Activated naive CD4-positive, alpha-beta T cell treated with anti-CD3 and anti-CD28 coated beads for 36 hours (primary cell): ENCODE results near the gene ELK3. TPM values are rescaled to one million over a fixed set of nuclear protein-coding genes. Genes with fewer than 3 reads are reported as not detected.

Source experiments
- CTCF ChIA-PET: fragments of 350-600 bp; sonication (Branson Sonifier 250); formaldehyde crosslinking; loops from one replicate; lab custom pipeline; 2021; ENCODE audit warnings: antibody characterized with exemption; lab: Charles Lee
- DNase-seq: peaks from one replicate; pipeline ENCODE4 v3.0.0-alpha.2; 2020
- H3K27ac Mint-ChIP-seq: one replicate; pipeline ENCODE4 v1.8.0; 2021; ENCODE audit warnings: mild to moderate bottlenecking, mixed read lengths
- H3K27me3 Mint-ChIP-seq: one replicate; pipeline ENCODE4 v1.8.0; 2021; ENCODE audit warnings: low read depth, mixed read lengths
- H3K36me3 Mint-ChIP-seq: one replicate; pipeline ENCODE4 v1.8.0; 2021; ENCODE audit warnings: low read depth, mixed read lengths
- H3K4me1 Mint-ChIP-seq: one replicate; pipeline ENCODE4 v1.8.0; 2021; ENCODE audit warnings: low read depth, mixed read lengths
- H3K4me3 Mint-ChIP-seq: one replicate; pipeline ENCODE4 v1.8.0; 2021; ENCODE audit warnings: mild to moderate bottlenecking, moderate library complexity, mixed read lengths
- H3K9me3 Mint-ChIP-seq: one replicate; pipeline ENCODE4 v1.8.0; 2021; ENCODE audit warnings: mixed read lengths
- intact Hi-C: fragments of 100-400 bp; cut with micrococcal nuclease; formaldehyde crosslinking; loops from one replicate; pipeline ENCODE4 v1.15.1; 2023
- total RNA-seq, 2 experiments: library from RNA; stranded (reverse); gene quantifications; one replicate each; pipeline ENCODE4 v1.2.3, GENCODE V29; 2021

Gene ELK3
- total RNA-seq, 2 experiments from 2014 or later = 11.4 to 14.1 TPM

DNA sequence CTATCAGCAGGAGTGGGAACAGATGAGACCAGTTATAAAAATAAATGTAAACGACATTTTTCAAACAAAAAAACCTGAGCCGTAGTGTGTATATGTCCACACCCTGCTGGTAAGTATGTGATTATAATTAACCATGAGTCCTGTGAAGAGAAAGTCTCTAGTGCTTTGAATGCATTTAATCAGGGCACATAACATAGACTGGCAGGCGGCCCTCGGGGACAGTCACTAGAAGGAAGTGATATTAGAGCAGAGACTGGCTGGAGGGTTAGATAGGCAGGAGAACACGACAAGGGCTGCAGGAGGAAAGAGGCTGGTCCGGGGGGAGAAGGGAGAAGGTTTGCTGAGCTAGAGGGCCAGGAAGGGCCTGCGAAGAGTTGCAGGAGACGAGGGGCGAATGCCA, 23.8 kb upstream of the ELK3 start:
- H3K27ac Mint-ChIP-seq = no peak overlapping the region
- no peak for DNase-seq
- no peaks in the 10 kb centered on the region for H3K36me3 Mint-ChIP-seq
- no peaks in the 10 kb centered on the region for H3K27me3 Mint-ChIP-seq
- CTCF ChIA-PET = no interaction called here
- intact Hi-C loops = no loop called here
- H3K4me1 Mint-ChIP-seq = no peaks in the 10 kb centered on the region
- no peak overlapping the region for H3K4me3 Mint-ChIP-seq
- no peaks in the 10 kb centered on the region for H3K9me3 Mint-ChIP-seq

GRCh38 chr12:96170762-96171161, 23.4 kb upstream of the ELK3 start:
- no peak overlapping the region for H3K27ac Mint-ChIP-seq
- no peak for DNase-seq
- no peak overlapping the region for H3K4me3 Mint-ChIP-seq
- no peaks in the 10 kb centered on the region for H3K4me1 Mint-ChIP-seq
- CTCF ChIA-PET = no interaction called here
- H3K36me3 Mint-ChIP-seq = no peaks in the 10 kb centered on the region
- no peaks in the 10 kb centered on the region for H3K27me3 Mint-ChIP-seq
- intact Hi-C loops = no loop called here
- peaks cover 3% of the 10 kb centered on the region for H3K9me3 Mint-ChIP-seq

DNA sequence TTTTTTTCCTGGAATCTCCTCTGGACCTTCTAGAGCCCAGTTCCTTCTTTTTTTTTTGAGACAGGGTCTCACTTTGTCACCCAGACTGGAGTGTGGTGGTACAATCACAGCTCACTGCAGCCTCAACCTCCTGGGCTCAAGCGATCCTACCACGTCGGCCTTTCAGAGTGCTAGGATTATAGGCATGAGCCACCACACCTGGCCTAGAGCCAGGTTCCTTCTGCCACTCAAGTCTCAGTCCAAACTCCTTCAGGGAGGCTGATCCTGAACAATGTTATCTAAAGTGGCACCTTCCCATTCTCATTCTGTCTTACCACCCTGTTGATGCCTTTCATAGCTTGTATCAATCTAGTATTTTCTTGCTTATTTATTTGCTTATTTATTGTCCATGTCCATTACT, 22.3 kb upstream of the ELK3 start:
- intact Hi-C loops = no loop called here
- no peak overlapping the region for H3K27ac Mint-ChIP-seq
- H3K27me3 Mint-ChIP-seq = no peaks in the 10 kb centered on the region

GRCh38 chr12:96172981-96173380, 21.2 kb upstream of the ELK3 start:
- peaks cover 9% of the 10 kb centered on the region for H3K9me3 Mint-ChIP-seq
- no peak overlapping the region for H3K4me3 Mint-ChIP-seq
- CTCF ChIA-PET = interaction anchor here (1.3 kb wide), 1 partner anchor 41 kb away, joined by 4 read pairs; no protein-coding TSS in a partner anchor
- H3K36me3 Mint-ChIP-seq = peaks cover 6% of the 10 kb centered on the region
- intact Hi-C loops = no loop called here
- peaks cover 14% of the 10 kb centered on the region for H3K4me1 Mint-ChIP-seq
- no peak for DNase-seq
- no peaks in the 10 kb centered on the region for H3K27me3 Mint-ChIP-seq
- H3K27ac Mint-ChIP-seq = no peak overlapping the region

More for the DNA sequence above, 22.3 kb upstream of the ELK3 start:
- Mint-ChIP-seq H3K4me1 (peaks cover 5% of the 10 kb centered on the region), H3K9me3 (peaks cover 8% of the 10 kb centered on the region), H3K36me3 (peaks cover 6% of the 10 kb centered on the region), H3K4me3 (no peak overlapping the region)
- DNase-seq = no peak
- CTCF ChIA-PET = interaction anchor here (0.6 kb wide), 1 partner anchor 209 kb away, joined by 3 read pairs; no protein-coding TSS in a partner anchor

DNA sequence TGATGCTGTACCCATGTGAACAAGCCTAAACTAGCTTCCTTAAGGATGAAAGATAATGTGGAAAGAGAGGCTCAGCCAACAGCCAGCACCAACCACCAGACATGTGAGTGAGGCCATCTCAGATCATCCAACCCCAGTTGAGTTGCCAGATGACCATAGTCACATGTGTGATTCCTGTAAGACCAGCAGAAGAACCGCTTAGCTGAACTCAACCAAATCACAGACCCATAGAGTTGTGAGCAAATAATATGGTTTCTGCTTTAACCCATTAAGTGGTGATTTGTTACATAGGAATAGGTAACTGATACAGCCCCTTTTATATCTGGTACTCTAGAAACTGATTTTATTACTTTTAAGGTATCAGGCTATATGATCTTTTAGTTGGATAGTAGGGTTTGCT, 17.6 kb upstream of the ELK3 start:
- intact Hi-C loops = loop anchor here (2.0 kb wide), 1 partner anchor 40 kb away; no protein-coding TSS in a partner anchor
- Mint-ChIP-seq H3K27me3 (no peaks in the 10 kb centered on the region), H3K27ac (peak overlapping the region; percentile 82), H3K36me3 (peaks cover 6% of the 10 kb centered on the region), H3K4me3 (no peak overlapping the region), H3K4me1 (peaks cover 17% of the 10 kb centered on the region), H3K9me3 (peaks cover 17% of the 10 kb centered on the region)
- CTCF ChIA-PET = interaction anchor here (0.6 to 3.3 kb wide), 10 partner anchors 12 to 340 kb away, joined by 3 to 21 read pairs (median 4); no protein-coding TSS in a partner anchor
- no peak for DNase-seq

DNA sequence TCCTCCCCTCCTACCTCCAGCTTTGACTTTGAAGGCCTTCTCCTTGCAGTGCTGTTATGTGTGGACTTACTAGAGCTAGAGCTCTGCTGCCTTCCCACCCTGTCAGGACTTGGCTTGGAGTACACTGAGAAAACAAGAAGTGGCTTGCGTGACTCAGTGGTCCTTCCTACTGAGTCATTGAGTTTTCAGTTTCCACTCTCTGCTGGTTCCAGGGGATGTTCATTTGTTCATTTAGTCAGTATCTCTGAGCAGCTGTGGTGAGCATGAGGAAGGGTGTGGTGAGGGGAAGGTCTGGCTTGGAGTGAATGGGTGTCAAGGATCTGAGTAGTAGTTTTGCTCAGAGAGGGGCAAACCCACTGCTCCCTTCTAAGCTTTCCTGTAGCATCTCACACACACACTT, 17.2 kb upstream of the ELK3 start:
- CTCF ChIA-PET = interaction anchor here (0.6 to 3.3 kb wide), 11 partner anchors 12 to 340 kb away, joined by 3 to 21 read pairs (median 4); no protein-coding TSS in a partner anchor
- intact Hi-C loops = loop anchor here (1.0 to 2.0 kb wide), 9 partner anchors 18 to 394 kb away; partner anchors contain the start of gene LTA4H
- H3K27ac Mint-ChIP-seq = peak overlapping the region; percentile 82
- H3K4me3 Mint-ChIP-seq = no peak overlapping the region
- peaks cover 6% of the 10 kb centered on the region for H3K36me3 Mint-ChIP-seq
- peaks cover 18% of the 10 kb centered on the region for H3K9me3 Mint-ChIP-seq
- H3K4me1 Mint-ChIP-seq = peaks cover 17% of the 10 kb centered on the region
- peak; percentile 91 for DNase-seq
- no peaks in the 10 kb centered on the region for H3K27me3 Mint-ChIP-seq

- CTCF ChIA-PET = no interaction called here
- Mint-ChIP-seq H3K4me3 (no peak overlapping the region), H3K36me3 (no peaks in the 10 kb centered on the region)
These were observed 10.3 kb upstream of the ELK3 start for GRCh38 chr12:96183734-96184370.

DNA sequence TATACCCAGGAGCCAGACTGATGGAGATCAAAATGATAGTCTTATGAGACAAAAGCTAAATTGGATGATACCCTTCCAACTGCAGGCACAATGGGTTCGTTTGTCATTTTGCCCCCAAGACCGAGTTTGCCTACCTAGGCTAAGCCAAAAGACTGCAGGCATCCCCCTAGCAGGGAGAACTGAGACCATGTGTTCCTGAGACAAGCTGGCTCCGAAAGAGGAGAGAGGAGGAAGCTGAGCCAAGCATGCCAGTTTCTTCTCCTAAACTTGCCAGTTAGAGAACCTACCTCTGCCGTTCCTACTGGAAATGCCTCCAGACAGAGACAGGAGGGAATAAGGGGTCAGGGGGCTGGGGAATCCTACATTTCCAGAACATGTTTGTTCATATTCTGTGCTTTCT, 8.3 kb upstream of the ELK3 start:
- intact Hi-C loops = no loop called here
- CTCF ChIA-PET = interaction anchor here (0.8 to 2.1 kb wide), 3 partner anchors 22 to 330 kb away, joined by 3 to 12 read pairs (median 3); no protein-coding TSS in a partner anchor
- Mint-ChIP-seq H3K9me3 (peaks cover 4% of the 10 kb centered on the region), H3K4me3 (no peak overlapping the region), H3K27me3 (no peaks in the 10 kb centered on the region), H3K27ac (no peak overlapping the region), H3K36me3 (no peaks in the 10 kb centered on the region), H3K4me1 (peaks cover 24% of the 10 kb centered on the region)
- DNase-seq = no peak

More at GRCh38 chr12:96183734-96184370, 10.3 kb upstream of the ELK3 start:
- DNase-seq = no peak
- Mint-ChIP-seq H3K27me3 (no peaks in the 10 kb centered on the region), H3K27ac (no peak overlapping the region), H3K9me3 (peaks cover 9% of the 10 kb centered on the region), H3K4me1 (peaks cover 19% of the 10 kb centered on the region)
- intact Hi-C loops = no loop called here

DNA sequence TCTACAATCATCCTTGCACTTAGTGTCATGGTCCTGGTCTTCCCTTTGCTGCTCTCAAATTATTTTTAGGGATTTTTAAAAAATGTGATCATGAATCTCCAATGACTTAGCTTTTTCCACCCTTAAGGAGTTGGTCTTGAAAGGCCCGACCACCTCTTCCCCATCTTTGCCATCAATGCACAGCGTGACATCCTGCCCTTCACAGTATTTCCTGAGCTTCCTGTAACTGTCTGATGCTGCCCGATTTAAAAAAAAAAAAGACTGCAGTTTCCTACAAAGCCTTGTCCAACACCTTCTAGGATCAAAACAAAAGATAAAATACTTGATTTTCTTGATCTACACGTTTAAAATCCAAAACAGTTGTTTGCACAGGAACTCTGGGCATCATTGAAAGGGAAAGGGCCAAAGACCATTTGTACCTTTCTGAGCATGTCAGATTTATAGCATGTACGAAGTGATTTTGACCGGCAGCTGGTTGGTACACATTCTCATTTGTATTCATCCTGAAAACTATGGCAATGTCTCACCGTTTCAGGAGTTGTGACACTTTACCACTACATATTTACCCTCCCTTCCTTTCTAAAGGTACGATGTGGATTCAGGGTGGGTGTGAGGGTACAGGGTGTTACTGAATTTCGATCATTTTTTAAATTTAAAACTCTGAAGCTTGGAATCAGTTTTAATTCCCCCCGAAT, 7.4 kb upstream of the ELK3 start:
- DNase-seq = peak; percentile 17
- CTCF ChIA-PET = interaction anchor here (0.6 to 2.1 kb wide), 5 partner anchors 14 to 329 kb away, joined by 3 to 12 read pairs (median 3); no protein-coding TSS in a partner anchor
- H3K4me3 Mint-ChIP-seq = peak overlapping the region; percentile 11
- intact Hi-C loops = loop anchor here (1.0 kb wide), 1 partner anchor 9 kb away; no protein-coding TSS in a partner anchor
- H3K27me3 Mint-ChIP-seq = no peaks in the 10 kb centered on the region
- H3K9me3 Mint-ChIP-seq = no peaks in the 10 kb centered on the region
- H3K27ac Mint-ChIP-seq = no peak overlapping the region
- H3K4me1 Mint-ChIP-seq = peaks cover 24% of the 10 kb centered on the region
- H3K36me3 Mint-ChIP-seq = no peaks in the 10 kb centered on the region

GRCh38 chr12:96187956-96188355, 6.2 kb upstream of the ELK3 start:
- Mint-ChIP-seq H3K27ac (no peak overlapping the region), H3K4me3 (no peak overlapping the region), H3K36me3 (no peaks in the 10 kb centered on the region), H3K9me3 (no peaks in the 10 kb centered on the region), H3K4me1 (peaks cover 31% of the 10 kb centered on the region), H3K27me3 (no peaks in the 10 kb centered on the region)
- intact Hi-C loops = loop anchor here (1.0 kb wide), 1 partner anchor 7 kb away; no protein-coding TSS in a partner anchor
- CTCF ChIA-PET = interaction anchor here (2.1 kb wide), 1 partner anchor 28 kb away, joined by 12 read pairs; no protein-coding TSS in a partner anchor
- DNase-seq = no peak

GRCh38 chr12:96189781-96190180, 4.4 kb upstream of the ELK3 start:
- Mint-ChIP-seq H3K9me3 (no peaks in the 10 kb centered on the region), H3K4me3 (no peak overlapping the region), H3K4me1 (peaks cover 39% of the 10 kb centered on the region), H3K27ac (no peak overlapping the region), H3K27me3 (no peaks in the 10 kb centered on the region), H3K36me3 (peaks cover 1% of the 10 kb centered on the region)
- CTCF ChIA-PET = interaction anchor here (0.8 to 1.5 kb wide), 4 partner anchors 13 to 327 kb away, joined by 3 to 5 read pairs (median 4); no protein-coding TSS in a partner anchor
- intact Hi-C loops = no loop called here
- DNase-seq = no peak

- H3K27me3 Mint-ChIP-seq = no peaks in the 10 kb centered on the region
- intact Hi-C loops = no loop called here
- no peak overlapping the region for H3K27ac Mint-ChIP-seq
- CTCF ChIA-PET = interaction anchor here (0.6 to 1.5 kb wide), 4 partner anchors 25 to 705 kb away, joined by 3 to 4 read pairs (median 4); no protein-coding TSS in a partner anchor
- no peak overlapping the region for H3K4me3 Mint-ChIP-seq
- H3K9me3 Mint-ChIP-seq = no peaks in the 10 kb centered on the region
- H3K36me3 Mint-ChIP-seq = peaks cover 3% of the 10 kb centered on the region
- peaks cover 42% of the 10 kb centered on the region for H3K4me1 Mint-ChIP-seq
- DNase-seq = no peak
These were observed 3.6 kb upstream of the ELK3 start for GRCh38 chr12:96190413-96191108.
